Fibroblast of mammary gland (primary cell): ENCODE measurements around the gene GALNT7.

ENCODE experiments used
- DNase-seq: peaks from one replicate; pipeline ENCODE4 v3.0.0-alpha.2; 2010; ENCODE audit warnings: low read depth
- H3K4me3 ChIP-seq: 2 replicates; pipeline ENCODE4 v1.5.1; 2011; ENCODE audit warnings: low read depth, mild to moderate bottlenecking, low read length, moderate library complexity; ENCODE audit not compliant: control insufficient read depth
- CTCF ChIP-seq: conservative IDR thresholded peaks from 2 replicates; pipeline ENCODE4 v1.5.1; 2011; ENCODE audit warnings: low read depth, low read length, inconsistent platforms; ENCODE audit not compliant: control insufficient read depth, insufficient read depth

The GALNT7 gene

DNA sequence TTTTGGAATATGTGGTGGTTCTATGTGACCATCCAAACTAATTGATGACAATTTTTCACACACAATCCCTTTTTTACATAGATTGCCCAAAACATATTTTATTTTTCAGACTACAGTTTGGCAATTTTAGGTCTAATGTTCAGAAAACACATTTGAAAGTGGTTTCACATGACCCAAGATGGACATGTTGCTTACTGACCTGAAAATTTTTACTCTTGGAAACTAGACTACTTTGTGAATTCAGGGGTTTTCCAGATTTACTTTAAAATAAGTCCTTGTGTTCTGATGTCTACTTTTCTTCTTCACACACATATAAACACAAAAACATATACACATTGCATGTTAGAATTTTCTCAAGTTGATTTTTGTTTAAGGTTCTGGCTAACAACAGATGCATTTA, 86.0 kb downstream of the GALNT7 start:
- TF ChIP-seq CTCF, result no peak
- no peak overlapping the region for H3K4me3 ChIP-seq
- DNase-seq, result no peak

DNA sequence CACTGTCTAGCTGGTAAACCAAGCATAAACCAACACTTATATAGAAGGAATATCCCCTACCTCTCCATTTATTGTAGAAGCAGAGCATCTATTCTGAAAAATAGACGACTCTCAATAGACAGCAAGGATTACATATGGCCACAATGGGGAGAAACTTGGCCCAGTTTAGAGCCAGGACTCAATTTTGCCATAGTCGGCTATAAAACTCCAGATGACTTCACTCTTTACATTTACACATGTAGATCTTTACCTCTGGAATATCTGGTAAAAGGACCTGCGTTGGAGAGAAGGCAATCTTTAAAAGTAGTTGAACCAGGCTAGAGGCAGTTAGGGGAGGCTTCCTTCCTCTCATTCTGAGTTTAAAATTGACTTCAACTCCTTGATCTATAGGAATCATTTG, 88.2 kb downstream of the GALNT7 start:
- no peak for TF ChIP-seq CTCF
- DNase-seq, result no peak
- no peak overlapping the region for H3K4me3 ChIP-seq

GRCh38 chr4:173257732-173258717, 89.4 kb downstream of the GALNT7 start:
- peak; percentile 71 for DNase-seq
- H3K4me3 ChIP-seq, result no peak overlapping the region
- TF ChIP-seq CTCF, result peak; percentile 90

DNA sequence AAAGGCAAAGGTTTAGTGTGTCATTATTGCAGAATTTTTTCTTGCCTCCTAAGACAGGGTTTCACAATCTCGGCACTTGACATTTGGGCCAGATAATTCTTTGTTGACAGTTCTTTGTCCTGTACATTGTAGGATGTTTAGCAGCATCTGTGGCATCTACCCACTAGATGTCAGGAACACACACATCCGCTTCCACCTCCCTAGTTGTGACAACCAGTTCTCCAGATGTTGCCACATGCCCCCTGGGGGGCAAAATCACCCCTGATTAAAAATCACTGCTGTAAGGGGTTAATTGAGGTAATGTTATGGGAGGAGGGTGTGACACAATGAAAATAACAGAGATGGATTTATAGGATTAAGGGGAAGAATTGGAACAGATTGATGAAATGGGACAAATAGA, 90.3 kb downstream of the GALNT7 start:
- no peak for TF ChIP-seq CTCF
- DNase-seq, result no peak
- no peak overlapping the region for H3K4me3 ChIP-seq

GRCh38 chr4:173259310-173259709, 90.7 kb downstream of the GALNT7 start:
- DNase-seq, result no peak
- H3K4me3 ChIP-seq, result no peak overlapping the region
- TF ChIP-seq CTCF, result peak; percentile 16

GRCh38 chr4:173261052-173261451, 92.4 kb downstream of the GALNT7 start:
- H3K4me3 ChIP-seq, result no peak overlapping the region
- no peak for DNase-seq
- no peak for TF ChIP-seq CTCF
